A549 (cell line): ENCODE measurements around the gene ADCK2.

Source experiments
- FOSB ChIP-seq: fragments of 250-450 bp; sonication (Bioruptor Pico); IDR thresholded peaks from 2 replicates; pipeline ENCODE4 v1.5.0; 2020; ENCODE audit warnings: mild to moderate bottlenecking, moderate library complexity
- TF ChIP-seq, protein P1 (sequence below): fragments of >200 bp; sonication (Bioruptor Twin); formaldehyde crosslinking; IDR thresholded peaks from 3 replicates; pipeline ENCODE4 v1.5.1; 2016

DNA sequence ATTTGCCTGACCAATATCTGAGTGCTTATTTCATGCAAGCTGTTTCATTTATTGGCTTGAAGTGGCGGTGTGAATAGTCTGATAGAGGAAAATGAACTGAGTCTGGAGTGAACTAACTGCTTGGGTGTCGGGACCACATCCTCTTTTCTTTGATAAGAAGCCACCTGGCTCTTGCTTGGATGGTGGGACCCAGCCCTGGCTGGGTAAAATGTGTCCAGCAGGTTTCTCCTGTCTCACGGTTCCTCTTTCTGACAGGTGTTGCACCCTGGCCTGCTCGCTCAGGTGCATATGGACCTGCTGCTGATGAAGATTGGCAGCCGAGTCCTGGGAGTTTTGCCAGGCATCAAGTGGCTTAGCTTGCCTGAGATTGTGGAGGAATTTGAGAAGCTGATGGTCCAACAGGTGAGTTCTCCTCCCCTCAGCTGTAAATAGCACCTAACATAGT lies 1.6 kb downstream of the ADCK2 start:
- TF ChIP-seq, protein P1, sequence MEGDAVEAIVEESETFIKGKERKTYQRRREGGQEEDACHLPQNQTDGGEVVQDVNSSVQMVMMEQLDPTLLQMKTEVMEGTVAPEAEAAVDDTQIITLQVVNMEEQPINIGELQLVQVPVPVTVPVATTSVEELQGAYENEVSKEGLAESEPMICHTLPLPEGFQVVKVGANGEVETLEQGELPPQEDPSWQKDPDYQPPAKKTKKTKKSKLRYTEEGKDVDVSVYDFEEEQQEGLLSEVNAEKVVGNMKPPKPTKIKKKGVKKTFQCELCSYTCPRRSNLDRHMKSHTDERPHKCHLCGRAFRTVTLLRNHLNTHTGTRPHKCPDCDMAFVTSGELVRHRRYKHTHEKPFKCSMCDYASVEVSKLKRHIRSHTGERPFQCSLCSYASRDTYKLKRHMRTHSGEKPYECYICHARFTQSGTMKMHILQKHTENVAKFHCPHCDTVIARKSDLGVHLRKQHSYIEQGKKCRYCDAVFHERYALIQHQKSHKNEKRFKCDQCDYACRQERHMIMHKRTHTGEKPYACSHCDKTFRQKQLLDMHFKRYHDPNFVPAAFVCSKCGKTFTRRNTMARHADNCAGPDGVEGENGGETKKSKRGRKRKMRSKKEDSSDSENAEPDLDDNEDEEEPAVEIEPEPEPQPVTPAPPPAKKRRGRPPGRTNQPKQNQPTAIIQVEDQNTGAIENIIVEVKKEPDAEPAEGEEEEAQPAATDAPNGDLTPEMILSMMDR: no peak
- no peak for TF ChIP-seq FOSB (CRISPR knock-in tag)
